ENCODE results near the gene ANP32A.

DNA sequence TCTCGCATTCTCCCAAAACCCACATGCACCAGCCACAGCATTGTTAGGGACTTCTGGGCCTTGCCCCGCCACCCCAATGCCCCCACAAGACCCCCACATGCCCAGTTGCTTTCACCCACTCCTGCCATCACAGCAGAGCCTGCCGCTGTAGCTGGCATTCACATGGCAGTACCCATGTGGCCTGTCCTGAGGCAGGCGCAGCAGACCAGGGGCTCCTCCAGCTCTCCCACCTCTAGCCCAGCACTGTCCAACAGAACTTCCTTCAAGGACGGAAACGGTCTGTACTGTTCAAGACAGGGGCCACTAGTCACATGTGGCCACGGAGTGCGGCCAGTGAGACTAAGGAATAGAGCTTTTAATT is 32.5 kb downstream of the ANP32A start:
- TF ChIP-seq, protein P1, sequence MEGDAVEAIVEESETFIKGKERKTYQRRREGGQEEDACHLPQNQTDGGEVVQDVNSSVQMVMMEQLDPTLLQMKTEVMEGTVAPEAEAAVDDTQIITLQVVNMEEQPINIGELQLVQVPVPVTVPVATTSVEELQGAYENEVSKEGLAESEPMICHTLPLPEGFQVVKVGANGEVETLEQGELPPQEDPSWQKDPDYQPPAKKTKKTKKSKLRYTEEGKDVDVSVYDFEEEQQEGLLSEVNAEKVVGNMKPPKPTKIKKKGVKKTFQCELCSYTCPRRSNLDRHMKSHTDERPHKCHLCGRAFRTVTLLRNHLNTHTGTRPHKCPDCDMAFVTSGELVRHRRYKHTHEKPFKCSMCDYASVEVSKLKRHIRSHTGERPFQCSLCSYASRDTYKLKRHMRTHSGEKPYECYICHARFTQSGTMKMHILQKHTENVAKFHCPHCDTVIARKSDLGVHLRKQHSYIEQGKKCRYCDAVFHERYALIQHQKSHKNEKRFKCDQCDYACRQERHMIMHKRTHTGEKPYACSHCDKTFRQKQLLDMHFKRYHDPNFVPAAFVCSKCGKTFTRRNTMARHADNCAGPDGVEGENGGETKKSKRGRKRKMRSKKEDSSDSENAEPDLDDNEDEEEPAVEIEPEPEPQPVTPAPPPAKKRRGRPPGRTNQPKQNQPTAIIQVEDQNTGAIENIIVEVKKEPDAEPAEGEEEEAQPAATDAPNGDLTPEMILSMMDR (IDR thresholded peaks at IDR 0.05 in 4 of 5, conservative IDR thresholded peaks at IDR 0.05 in 1 of 5): no peak
- TF ChIP-seq POLR2A (IDR thresholded peaks at IDR 0.05): no peak
